CD14-positive monocyte (primary cell): ENCODE data around the gene EXTL1. TPM values are rescaled to one million over a fixed set of nuclear protein-coding genes. Genes with fewer than 3 reads are reported as not detected.

Experiments
- DNase-seq, 3 donors: peaks; one replicate each; pipeline ENCODE4 v3.0.0-alpha.2; 2011 to 2022
- H2AFZ ChIP-seq: 2 replicates; pipeline ENCODE4 v1.6.0; 2012; ENCODE audit warnings: mild to moderate bottlenecking, low read depth, low read length, inconsistent platforms; ENCODE audit not compliant: insufficient read depth, poor library complexity, severe bottlenecking
- H3K27ac ChIP-seq, 2 donors: 1 replicate in 1 of 2; 2 replicates in 1 of 2; pipeline ENCODE4 v1.5.1; 2012 to 2013; ENCODE audit warnings: low read length in 2 of 2, control low read depth in 1 of 2, inconsistent platforms in 1 of 2, low read depth in 1 of 2, mild to moderate bottlenecking in 1 of 2
- H3K27me3 ChIP-seq, 2 donors: one replicate each; pipeline versions ENCODE4 v1.6.0 to v1.6.1; 2011 to 2013; ENCODE audit warnings: low read length in 2 of 2; ENCODE audit not compliant: control insufficient read depth in 2 of 2, insufficient read depth in 2 of 2
- H3K36me3 ChIP-seq, 2 donors: replicated peaks in 1 of 2; 1 replicate in 1 of 2; 2 replicates in 1 of 2; pipeline versions ENCODE4 v1.5.1 to v1.6.1; 2012 to 2013; ENCODE audit warnings: low read length in 2 of 2, control low read depth in 1 of 2, inconsistent platforms in 1 of 2, mild to moderate bottlenecking in 1 of 2; ENCODE audit not compliant: insufficient read depth in 2 of 2, control insufficient read depth in 1 of 2
- H3K4me1 ChIP-seq, 2 donors: 1 replicate in 1 of 2; 2 replicates in 1 of 2; pipeline versions ENCODE4 v1.5.1 to v1.6.1; 2012 to 2013; ENCODE audit warnings: low read length in 2 of 2, control low read depth in 1 of 2, inconsistent platforms in 1 of 2, mild to moderate bottlenecking in 1 of 2, moderate library complexity in 1 of 2; ENCODE audit not compliant: insufficient read depth in 2 of 2, control insufficient read depth in 1 of 2
- H3K4me2 ChIP-seq: replicated peaks from 2 replicates; pipeline ENCODE3; 2012; ENCODE audit warnings: low read length, moderate library complexity, mild to moderate bottlenecking; ENCODE audit not compliant: poor library complexity, severe bottlenecking; ENCODE audit errors: extremely low read depth
- H3K4me3 ChIP-seq, 3 experiments: fragments of 200-600 bp in 1 of 3; sonication (generic) in 1 of 3; replicated peaks in 1 of 3; 1 replicate in 2 of 3; 2 replicates in 1 of 3; pipeline ENCODE4 v1.5.1; 2011 to 2013; ENCODE audit warnings: low read length in 3 of 3, mild to moderate bottlenecking in 3 of 3, control low read depth in 2 of 3, low read depth in 2 of 3, inconsistent platforms in 1 of 3, moderate library complexity in 1 of 3
- H3K79me2 ChIP-seq: 2 replicates; pipeline ENCODE4 v1.6.0; 2012; ENCODE audit warnings: mild to moderate bottlenecking, control low read depth, inconsistent platforms, low read length, moderate library complexity; ENCODE audit not compliant: insufficient read depth
- H3K9ac ChIP-seq: 2 replicates; pipeline ENCODE4 v1.6.0; 2017; ENCODE audit warnings: low read length, mild to moderate bottlenecking; ENCODE audit not compliant: insufficient read depth, poor library complexity, severe bottlenecking
- H3K9me3 ChIP-seq, 2 donors: replicated peaks in 1 of 2; 1 replicate in 1 of 2; 2 replicates in 1 of 2; pipeline versions ENCODE4 v1.5.1 to v1.6.1; 2012 to 2013; ENCODE audit warnings: low read length in 2 of 2, control low read depth in 1 of 2; ENCODE audit not compliant: control insufficient read depth in 1 of 2, insufficient read depth in 1 of 2
- H4K20me1 ChIP-seq: 2 replicates; pipeline ENCODE4 v1.6.0; 2012; ENCODE audit warnings: mild to moderate bottlenecking, low read length, control low read depth, moderate library complexity; ENCODE audit not compliant: insufficient read depth
- H3K27ac Mint-ChIP-seq, 7 donors: one replicate each; pipeline ENCODE4 v1.8.0; 2020; ENCODE audit warnings: mild to moderate bottlenecking in 7 of 7, mixed read lengths in 7 of 7, moderate library complexity in 6 of 7, inconsistent platforms in 2 of 7
- H3K27me3 Mint-ChIP-seq, 3 donors: one replicate each; pipeline ENCODE4 v1.8.0; 2021 to 2022; ENCODE audit warnings: low read depth in 3 of 3, mild to moderate bottlenecking in 3 of 3, mixed read lengths in 3 of 3, moderate library complexity in 3 of 3, inconsistent platforms in 1 of 3
- H3K36me3 Mint-ChIP-seq, 2 donors: one replicate each; pipeline ENCODE4 v1.8.0; 2020; ENCODE audit warnings: mixed read lengths in 2 of 2, inconsistent platforms in 1 of 2, mild to moderate bottlenecking in 1 of 2
- H3K4me1 Mint-ChIP-seq: one replicate; pipeline ENCODE4 v1.8.0; 2020; ENCODE audit warnings: mild to moderate bottlenecking, mixed read lengths
- H3K4me3 Mint-ChIP-seq, 2 donors: one replicate each; pipeline ENCODE4 v1.8.0; 2020; ENCODE audit warnings: mild to moderate bottlenecking in 2 of 2, mixed read lengths in 2 of 2, moderate library complexity in 1 of 2
- H3K9me3 Mint-ChIP-seq, 7 donors: one replicate each; pipeline ENCODE4 v1.8.0; 2020 to 2022; ENCODE audit warnings: mixed read lengths in 7 of 7, mild to moderate bottlenecking in 6 of 7, moderate library complexity in 6 of 7, inconsistent platforms in 2 of 7
- CTCF ChIP-seq: fragments of 200-600 bp; IDR thresholded peaks from one replicate; pipeline ENCODE4 v1.8.0; 2022; ENCODE audit warnings: antibody characterized with exemption, mild to moderate bottlenecking
- WGBS: methylation state at CpG from one replicate; pipeline ENCODE4 v1.1.5; 2013; ENCODE audit warnings: missing lambda C conversion rate; ENCODE audit not compliant: insufficient coverage; 5-methylcytosine and 5-hydroxymethylcytosine counted together
- intact Hi-C, 2 donors: fragments of 100-400 bp; cut with micrococcal nuclease; formaldehyde crosslinking; loops; one replicate each; pipeline versions ENCODE4 v1.15.0 to v1.15.1; 2023
- polyA plus RNA-seq, 3 donors: library from polyadenylated mRNA; depleted of rRNA in 1 of 3; unstranded in 2 of 3; stranded (reverse) in 1 of 3; fragments of 300-500 nt in 2 of 3; fragments of >200 nt in 1 of 3; fragmentation: Illumina TruSeq in 2 of 3; gene quantifications; 1 replicate in 2 of 3; 2 replicates in 1 of 3; pipeline ENCODE4 v1.2.3, GENCODE V29; 2012 to 2021

Gene EXTL1
- polyA plus RNA-seq, 3 donors, result not detected

DNA sequence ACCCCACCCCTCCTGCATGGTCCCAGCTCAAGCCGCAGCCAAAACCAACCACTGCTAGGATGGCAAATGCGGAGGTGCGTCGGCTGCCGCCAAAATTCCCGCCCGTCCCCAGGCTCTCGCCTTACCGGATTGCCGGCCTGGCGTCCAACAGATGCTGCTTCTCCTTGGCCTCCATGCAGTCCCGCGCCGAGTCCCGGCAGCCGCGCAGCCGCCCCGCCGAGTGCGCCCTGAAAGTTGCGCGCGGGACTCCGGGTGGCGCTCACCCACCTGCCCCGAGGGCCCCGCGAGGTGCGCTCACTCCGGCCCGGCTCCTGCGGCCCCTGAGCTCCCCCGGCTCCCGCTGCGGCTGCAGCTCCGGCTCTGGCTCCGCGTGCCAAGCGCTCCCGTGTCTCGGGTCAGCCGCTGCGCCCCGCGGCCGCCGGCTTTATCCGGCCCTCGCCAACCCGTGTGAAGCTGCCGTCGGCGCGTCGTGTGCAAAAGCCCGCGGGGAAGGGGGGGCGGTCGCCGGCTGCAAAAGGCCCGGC, 24.2 kb downstream of the EXTL1 start, which contains the start of gene SLC30A2:
Gene SLC30A2, minus strand, starts transcription at position 397 of the 524 bp plus-strand sequence. Its CDS starts 222 bp downstream, at position 175.
- Histone ChIP-seq H4K20me1 (no peaks in the 10 kb centered on the region), H3K4me2 (no peak within 1 kb of the TSS), H3K79me2 (no peaks in the 10 kb centered on the region), H2AFZ (no peak within 1 kb of the TSS), H3K4me1 (peaks cover 0 to 5% of the 10 kb centered on the region in 2 donors), H3K4me3 (no peak within 1 kb of the TSS), H3K9me3 (peaks cover 0 to 24% of the 10 kb centered on the region in 2 donors), H3K9ac (no peak within 1 kb of the TSS), H3K36me3 (no peaks in the 10 kb centered on the region), H3K27ac (no peak within 1 kb of the TSS), H3K27me3 (peaks cover 28 to 67% of the 10 kb centered on the region in 2 donors)
- Mint-ChIP-seq H3K36me3 (no peaks in the 10 kb centered on the region), H3K9me3 (peaks cover 0 to 12% (median 1%) of the 10 kb centered on the region in 7 donors), H3K27me3 (peaks cover 51 to 85% (median 65%) of the 10 kb centered on the region in 3 donors), H3K4me3 (peak within 1 kb of the TSS in 1 of 2 donors; percentile 84), H3K27ac (no peak within 1 kb of the TSS), H3K4me1 (peaks cover 6% of the 10 kb centered on the region)
- no peak for DNase-seq
- 1% methylated on average over 61 of the region's 62 CpGs for WGBS
- TF ChIP-seq CTCF, result no peak
- intact Hi-C loops, result no loop called here

DNA sequence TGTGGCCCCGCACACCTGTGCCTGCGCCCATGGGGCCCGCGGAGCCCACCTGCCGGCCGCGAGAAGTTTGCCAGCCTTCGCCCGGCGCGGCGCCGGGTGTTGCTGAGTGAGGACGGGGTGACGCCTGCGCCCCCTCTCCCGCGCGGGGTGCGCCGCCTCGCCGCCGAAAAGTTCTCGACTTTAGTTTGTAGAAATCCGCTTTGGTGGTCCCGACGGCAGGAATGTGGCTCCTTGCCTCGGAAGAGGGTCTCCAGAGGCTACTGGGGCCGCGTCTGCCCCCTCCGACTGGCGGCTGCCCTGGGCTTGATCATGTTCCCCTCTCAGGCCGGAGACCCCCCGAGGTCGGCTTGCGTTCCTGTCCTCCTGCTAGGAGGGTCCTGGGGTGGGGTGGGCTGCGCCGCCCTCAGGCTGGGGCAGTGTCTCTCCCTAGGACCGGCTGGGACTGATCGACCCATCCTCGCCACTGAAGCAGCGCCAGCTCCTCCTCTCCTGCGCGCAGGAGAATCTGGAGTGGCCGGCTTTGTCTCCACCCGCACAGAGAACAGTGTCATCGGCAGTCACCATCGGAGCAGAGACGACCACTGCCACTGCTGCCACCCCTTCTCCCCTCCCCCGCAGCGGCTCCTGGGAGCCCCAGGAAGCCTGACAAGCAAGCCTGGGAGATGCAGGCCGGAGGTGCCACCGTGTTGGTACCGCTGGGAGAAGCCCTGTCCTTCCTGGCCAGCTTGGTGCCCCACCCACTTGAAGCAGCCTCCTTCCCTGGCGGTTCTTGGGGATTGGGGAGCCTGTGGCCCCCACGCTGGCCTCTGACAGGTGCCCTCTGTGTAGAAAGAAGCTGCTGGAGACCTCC, 24.9 kb downstream of the EXTL1 start:
- Mint-ChIP-seq H3K27me3 (peaks cover 53 to 90% (median 67%) of the 10 kb centered on the region in 3 donors), H3K36me3 (no peaks in the 10 kb centered on the region), H3K4me3 (peak overlapping the region in 1 of 2 donors; percentile 80), H3K27ac (no peak overlapping the region), H3K4me1 (peaks cover 6% of the 10 kb centered on the region), H3K9me3 (peaks cover 0 to 12% (median 1%) of the 10 kb centered on the region in 7 donors)
- Histone ChIP-seq H3K9ac (no peak overlapping the region), H3K4me3 (no peak overlapping the region), H2AFZ (no peak overlapping the region), H3K36me3 (no peaks in the 10 kb centered on the region), H3K27ac (no peak overlapping the region), H3K27me3 (peaks cover 28 to 67% of the 10 kb centered on the region in 2 donors), H4K20me1 (no peaks in the 10 kb centered on the region), H3K4me1 (peaks cover 0 to 5% of the 10 kb centered on the region in 2 donors), H3K9me3 (peaks cover 0 to 24% of the 10 kb centered on the region in 2 donors), H3K4me2 (no peak overlapping the region), H3K79me2 (no peaks in the 10 kb centered on the region)
- WGBS, result 6% methylated on average over 53 of the region's 57 CpGs
- intact Hi-C loops, result no loop called here
- DNase-seq, result no peak
- no peak for TF ChIP-seq CTCF
